Sigmoid colon (tissue), 3 donors: ENCODE results near the gene CSNK1E.

Source experiments
- POLR2A ChIP-seq, 2 donors: fragments of 450-650 bp; IDR thresholded peaks; one replicate each; pipeline ENCODE4 v1.6.1; 2016; ENCODE audit warnings: antibody characterized with exemption in 2 of 2, mild to moderate bottlenecking in 2 of 2, moderate library complexity in 2 of 2
- TF ChIP-seq, protein P1 (sequence below), 4 experiments: fragments of 450-650 bp in 3 of 4; fragments of 200-600 bp in 1 of 4; IDR thresholded peaks; one replicate each; pipeline ENCODE4 v1.5.1; 2016 to 2019; ENCODE audit warnings: antibody characterized with exemption in 4 of 4, mild to moderate bottlenecking in 3 of 4, moderate library complexity in 2 of 4

DNA sequence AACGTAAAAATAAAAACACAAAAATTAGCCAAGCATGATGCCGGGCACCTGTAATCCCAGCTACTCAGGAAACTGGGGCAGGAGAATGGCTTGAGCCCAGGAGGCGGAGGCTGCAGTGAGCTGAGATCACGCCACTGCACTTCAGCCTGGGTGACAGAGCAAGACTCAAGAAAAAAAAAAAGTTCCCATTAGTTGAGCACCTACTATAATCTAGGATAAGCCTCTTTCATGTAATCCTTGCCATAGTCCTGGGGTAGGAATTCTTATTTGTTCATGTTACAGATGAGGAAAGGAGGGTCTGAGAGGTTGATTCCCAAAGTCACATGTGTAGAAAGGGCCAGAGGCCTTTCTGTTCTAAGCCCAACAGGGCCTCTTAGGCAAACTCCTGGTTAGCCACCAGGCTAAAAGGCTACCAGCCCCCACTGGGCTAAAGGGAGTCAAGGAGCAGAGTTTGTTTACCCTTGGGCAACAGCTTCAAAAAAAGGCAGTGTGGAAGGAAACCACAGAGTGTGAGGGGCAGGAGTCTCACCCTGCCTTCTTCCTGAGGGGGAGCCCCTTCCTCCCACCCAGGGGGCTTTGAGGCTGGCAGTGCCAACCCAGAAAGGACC is 21.6 kb upstream of the CSNK1E start:
- TF ChIP-seq, protein P1, sequence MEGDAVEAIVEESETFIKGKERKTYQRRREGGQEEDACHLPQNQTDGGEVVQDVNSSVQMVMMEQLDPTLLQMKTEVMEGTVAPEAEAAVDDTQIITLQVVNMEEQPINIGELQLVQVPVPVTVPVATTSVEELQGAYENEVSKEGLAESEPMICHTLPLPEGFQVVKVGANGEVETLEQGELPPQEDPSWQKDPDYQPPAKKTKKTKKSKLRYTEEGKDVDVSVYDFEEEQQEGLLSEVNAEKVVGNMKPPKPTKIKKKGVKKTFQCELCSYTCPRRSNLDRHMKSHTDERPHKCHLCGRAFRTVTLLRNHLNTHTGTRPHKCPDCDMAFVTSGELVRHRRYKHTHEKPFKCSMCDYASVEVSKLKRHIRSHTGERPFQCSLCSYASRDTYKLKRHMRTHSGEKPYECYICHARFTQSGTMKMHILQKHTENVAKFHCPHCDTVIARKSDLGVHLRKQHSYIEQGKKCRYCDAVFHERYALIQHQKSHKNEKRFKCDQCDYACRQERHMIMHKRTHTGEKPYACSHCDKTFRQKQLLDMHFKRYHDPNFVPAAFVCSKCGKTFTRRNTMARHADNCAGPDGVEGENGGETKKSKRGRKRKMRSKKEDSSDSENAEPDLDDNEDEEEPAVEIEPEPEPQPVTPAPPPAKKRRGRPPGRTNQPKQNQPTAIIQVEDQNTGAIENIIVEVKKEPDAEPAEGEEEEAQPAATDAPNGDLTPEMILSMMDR (IDR thresholded peaks at IDR 0.05), result no peak
- no peak for TF ChIP-seq POLR2A (IDR thresholded peaks at IDR 0.05)
